H4 (cell line): ENCODE measurements around the gene TBCD. TPM values are rescaled to one million over a fixed set of nuclear protein-coding genes. Genes with fewer than 3 reads are reported as not detected.

ENCODE experiments used
- DNase-seq: peaks from one replicate; pipeline ENCODE4 v3.0.0-alpha.2; 2015; ENCODE audit warnings: low spot score
- total RNA-seq: library from RNA; depleted of rRNA; stranded (reverse); fragments of >200 nt; shearing (Covaris generic); gene quantifications from 2 replicates; pipeline ENCODE4 v1.2.3, GENCODE V29; 2014

Gene TBCD
- total RNA-seq, 1 experiment from 2014 or later = 17.6 TPM

DNA sequence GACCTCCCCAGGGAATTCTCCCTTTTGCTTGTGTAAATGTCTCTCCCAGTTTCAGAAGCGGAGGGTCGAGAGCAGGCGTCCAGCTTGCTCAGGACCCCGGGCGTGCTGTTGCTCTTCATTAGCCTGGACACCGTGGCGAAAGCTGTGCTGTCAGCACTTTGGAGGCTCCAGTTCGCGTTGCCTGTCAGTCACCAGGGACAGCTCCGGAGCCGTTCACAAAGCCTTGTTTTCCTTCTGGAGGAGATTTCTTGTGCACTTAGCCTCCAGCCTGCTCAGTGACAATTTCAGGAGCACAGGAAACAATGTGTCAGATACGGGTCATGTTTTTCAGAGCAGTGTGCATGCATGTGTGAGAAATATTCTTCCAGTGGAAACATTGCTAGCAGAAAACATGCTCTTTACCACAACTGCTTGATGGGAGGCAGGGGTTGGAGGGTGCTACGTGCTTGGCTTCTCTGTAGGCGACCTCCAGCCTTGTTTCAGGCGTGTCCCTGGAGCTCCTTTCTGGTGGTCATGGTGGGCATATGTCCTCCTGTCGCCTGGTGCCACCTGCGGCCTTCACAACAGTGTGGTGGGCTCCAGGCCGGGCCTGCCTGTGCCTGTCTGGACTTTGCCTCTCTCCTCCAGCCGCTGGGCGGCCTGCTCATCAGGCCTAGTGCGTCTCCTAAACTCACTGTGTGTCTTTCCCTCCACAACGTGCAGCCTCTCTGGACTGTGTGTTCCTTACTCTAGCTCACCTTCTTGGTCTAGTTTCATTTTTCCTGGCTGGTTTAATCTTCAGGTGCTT lies 59.0 kb downstream of the TBCD start:
- DNase-seq = no peak

DNA sequence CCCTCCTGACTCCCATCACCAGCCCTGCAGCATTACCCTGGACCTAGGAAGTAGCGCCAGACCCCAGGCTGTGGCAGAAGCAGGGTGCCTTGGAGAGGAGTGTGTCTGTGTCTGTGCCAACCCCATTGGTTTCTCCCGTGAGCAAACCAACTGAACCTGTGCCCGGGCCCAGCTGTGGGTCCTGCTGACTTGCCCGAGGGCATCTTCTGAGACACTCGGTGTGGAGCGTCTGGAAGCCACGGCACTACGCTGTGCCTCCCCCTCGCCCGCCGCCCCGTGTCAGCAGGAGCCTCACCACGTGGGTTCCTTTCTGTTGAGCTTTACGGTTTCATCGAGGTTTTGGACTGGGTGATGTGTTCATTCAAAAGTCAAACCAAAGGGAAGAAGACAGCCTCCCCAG lies 60.2 kb downstream of the TBCD start:
- no peak for DNase-seq

DNA sequence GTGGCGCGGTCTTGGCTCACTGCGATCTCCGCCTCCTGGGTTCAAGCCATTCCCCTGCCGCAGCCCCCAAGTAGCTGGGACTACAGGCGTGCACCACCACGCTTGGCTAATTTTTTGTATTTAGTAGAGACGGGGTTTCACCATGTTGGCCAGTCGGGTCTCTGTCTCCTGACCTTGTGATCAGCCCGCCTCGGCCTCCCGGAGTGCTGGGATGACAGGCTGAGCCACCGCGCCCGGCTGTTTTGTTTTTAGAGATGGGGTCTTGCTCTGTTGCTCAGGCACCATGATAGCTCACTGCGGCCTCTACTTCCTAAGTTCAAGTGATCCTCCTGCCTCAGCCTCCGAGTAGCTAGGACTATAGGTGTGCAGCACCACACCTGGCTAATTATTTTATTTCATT lies 60.7 kb downstream of the TBCD start:
- no peak for DNase-seq

DNA sequence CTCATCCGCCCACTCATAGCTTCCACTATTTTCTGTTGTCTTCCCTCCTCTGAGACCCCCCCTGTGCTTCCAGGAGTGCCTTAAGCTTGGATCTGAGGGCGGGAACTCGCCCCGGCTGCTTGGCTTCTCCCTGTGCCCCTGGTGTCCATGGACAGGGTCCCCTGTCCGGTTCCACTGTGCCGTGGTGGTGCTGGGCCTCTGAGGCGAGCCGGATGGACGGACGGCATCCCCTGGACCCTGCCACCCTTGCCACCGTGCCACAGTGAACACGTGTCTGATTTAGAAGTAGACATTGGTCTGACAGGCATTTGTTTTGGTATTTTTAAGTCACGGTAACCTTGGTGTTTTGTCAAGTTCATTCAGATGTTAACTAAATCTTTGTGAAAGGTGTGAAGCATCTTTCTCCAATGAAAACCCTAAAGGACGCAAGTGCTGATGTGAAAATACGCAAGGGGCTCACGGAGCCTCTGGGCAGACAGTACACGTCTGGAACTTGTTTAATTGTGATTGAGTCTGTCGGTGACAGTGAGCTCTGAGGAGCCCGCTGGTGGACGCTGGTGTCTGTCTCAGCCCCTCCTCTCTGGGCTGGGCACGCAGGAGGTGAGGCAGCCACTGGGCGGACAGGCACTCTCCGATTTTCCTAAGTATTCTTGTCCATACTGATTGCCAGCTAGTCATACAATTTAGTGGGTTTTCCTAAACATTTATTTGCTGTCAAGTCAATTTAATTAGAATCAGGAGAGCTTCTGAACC lies 61.6 kb downstream of the TBCD start:
- no peak for DNase-seq

DNA sequence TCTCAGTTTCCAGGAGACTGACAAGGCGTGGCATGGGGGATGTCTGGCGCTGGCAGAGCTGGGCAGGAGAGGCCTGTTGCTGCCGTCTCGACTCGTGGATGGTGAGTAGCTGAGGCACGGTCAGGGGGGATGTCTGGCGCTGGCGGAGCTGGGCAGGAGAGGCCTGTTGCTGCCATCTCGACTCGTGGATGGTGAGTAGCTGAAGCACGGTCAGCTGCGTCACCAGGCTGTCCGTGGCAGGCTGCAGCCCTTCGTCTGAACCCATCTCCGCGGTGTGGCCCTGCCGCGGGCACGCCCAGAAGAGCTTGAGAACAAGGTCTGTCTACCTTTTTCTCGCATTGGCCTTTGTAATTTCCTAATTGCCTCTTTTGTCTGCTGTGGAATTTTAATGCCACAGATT lies 63.0 kb downstream of the TBCD start:
- no peak for DNase-seq

DNA sequence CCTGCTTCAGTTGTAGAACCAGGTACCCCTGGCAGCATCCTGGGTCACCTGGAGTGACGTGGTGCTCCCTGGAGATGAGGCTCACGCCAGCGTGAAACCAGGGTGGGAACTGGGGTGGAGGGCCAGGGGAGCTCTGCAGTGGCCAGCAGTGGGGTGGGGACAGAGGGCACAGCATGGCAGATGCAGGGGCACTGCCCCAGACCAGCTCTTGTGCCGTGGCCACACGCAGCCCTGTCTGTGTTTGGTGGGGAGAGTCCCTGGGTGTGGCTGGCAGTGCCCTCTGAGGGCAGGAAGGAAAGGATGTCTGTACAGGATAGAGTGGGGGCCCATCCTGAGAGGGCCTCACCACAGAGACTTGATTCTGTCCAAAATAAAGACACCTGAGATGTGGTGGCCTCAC lies 63.5 kb downstream of the TBCD start:
- DNase-seq = no peak

DNA sequence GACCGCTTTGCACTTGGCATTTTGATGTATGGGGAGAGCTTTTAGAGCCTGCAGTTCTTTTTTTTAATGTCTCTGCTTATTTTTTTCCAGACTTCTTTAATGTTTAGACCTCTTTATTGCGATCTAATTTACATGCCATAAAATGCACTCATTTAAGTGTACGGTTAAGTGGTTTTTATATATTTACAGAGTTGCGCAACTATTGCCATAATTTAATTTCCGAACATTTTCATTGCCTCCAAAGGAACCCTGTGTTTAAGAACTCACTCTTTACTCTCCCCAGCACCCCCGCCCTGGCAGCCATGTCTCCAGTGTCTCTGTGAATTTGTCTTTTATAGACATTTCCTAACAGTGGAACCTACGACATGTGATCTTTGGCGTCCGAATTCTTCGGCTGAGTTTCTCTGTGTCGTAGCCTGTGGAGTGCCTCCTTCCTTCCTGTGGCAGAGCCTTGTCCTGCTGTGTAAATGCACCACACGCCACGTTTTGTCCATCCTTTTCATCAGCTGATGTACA lies 64.0 kb downstream of the TBCD start:
- no peak for DNase-seq

DNA sequence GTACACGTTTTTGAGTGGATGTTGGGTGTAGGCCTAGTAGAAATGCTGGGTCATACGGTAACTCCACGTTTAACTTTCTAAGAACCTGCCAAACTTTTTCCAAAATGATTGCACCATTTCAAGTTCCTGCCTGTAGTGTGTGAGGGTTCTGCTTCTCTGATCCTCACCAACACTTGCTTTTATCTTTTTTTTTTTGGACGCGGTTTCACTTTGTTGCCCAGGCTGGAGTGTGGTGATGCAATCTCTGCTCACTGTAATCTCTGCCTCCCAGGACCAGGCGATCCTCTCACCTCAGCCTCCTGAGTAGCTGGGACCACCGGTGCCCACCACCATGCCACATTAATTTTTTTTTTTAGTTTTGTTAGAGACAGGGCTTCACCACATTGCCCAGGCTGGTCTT lies 64.5 kb downstream of the TBCD start:
- DNase-seq = no peak

DNA sequence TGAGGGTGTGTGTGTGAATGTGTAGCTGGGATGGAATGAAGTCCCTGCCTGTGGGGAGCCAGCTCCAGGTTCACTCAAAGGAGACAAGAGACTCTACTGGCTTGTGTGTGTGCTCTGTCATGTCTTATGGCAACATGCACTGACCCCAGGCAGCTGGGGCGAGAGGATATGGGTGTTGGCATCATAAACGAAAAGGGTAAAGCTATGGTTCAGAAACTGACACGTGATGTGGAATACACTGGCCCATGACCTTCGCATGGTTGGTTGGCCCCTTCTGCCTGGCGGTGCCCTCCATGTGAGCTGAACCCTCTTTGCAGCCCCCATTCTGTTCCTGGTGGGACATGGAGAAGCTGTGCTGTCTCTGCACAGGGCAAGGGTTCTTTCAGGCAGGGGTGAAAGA lies 66.1 kb downstream of the TBCD start:
- no peak for DNase-seq

DNA sequence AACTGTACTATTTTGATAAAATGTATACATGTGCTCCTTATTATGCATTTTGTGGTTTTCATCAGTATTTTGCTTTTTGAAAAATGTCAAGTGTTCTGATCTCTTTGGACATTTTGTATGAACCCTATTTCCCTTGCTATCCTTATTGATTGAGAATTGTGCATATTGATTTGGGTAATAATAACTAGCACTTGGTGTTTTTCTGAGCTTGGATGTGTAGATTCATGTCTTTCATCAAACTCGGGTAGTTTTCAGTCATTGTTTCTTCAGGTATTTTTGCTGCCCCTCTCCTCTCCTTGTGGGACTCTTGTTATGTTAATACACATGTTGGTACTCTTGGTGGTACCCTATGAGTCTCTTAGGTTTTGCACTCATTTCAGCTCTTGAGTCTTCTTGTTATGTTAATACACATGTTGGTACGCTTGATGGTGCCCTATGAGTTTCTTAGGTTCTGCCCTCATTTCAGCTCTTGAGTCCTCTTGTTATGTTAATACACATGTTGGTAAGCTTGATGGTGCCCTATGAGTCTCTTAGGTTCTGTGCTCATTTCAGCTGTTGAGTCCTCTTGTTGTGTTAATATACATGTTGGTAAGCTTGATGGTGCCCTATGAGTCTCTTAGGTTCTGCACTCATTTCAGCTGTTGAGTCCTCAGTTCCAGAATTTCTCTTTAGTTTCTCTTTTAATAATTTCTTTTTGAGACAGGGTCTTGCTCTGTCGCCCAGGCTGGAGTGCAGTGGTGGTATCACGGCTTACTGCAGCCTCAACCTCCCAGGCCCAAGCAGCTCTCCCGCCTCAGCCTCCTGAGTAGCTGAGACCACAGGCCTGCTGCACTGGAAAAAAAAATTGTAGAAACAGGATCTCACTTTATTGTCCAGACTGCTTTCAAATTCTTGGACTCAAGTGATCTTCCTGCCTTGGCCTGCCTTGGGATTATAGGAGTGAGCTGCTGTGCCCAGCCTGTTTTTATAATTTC lies 68.7 kb downstream of the TBCD start:
- DNase-seq = no peak

DNA sequence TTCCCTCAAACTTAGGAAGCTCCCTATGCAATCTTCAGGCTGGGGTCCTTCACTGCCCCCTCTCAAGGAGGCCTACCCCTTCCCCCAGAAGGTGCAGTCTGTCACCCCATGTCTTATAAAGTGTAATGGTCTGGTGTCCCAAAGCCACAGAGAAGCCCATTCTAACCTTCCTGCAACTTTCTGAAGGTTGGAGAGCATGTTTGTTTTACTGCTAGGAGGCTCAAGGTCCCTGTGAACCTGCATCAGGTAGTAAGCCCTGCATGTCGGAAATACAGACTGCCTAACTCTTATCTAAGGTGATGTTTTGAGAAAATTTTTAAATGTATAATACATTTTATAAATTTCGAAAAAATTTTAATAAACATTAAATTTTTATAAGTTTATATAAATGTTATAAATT lies 69.7 kb downstream of the TBCD start:
- DNase-seq = no peak

DNA sequence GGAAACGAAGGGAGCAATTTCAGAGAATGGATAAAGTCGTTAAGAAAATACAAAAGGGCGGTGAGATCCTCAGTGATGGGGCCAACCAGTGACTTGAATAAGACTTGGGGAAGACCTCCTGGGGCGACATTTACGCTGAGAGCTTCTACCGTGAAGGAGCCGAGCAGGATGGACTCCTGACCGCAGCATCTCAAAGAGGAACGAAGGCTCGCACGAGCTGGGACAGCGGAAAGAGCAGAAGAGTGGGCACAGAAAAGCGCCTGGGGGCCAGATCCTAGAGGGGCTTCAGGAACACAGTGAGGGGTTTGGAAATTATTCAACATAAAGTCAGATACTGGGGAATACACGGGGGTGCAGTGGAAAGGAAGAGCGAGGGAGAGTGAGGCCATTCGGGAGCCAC lies 70.4 kb downstream of the TBCD start:
- DNase-seq = no peak

DNA sequence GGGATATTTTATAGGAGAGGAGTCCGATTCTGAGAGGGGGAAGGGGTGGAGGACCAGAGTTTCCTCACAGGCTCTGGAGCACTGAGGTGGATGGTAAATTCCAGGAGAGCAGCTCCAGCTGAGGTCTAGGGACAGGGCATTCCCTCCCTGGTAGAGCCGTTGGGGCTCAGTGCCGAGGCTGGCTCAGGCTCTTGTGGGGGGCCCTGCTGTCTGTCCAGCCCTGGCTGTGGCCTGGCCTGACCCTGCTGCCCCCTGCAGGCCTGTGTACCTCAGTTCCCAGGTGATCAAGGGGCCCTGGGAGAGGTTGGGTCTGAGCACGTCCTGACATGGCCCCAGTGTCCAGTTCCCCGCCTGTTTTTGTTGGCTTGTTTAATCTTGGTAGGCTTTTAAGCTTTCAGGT lies 71.1 kb downstream of the TBCD start:
- no peak for DNase-seq

DNA sequence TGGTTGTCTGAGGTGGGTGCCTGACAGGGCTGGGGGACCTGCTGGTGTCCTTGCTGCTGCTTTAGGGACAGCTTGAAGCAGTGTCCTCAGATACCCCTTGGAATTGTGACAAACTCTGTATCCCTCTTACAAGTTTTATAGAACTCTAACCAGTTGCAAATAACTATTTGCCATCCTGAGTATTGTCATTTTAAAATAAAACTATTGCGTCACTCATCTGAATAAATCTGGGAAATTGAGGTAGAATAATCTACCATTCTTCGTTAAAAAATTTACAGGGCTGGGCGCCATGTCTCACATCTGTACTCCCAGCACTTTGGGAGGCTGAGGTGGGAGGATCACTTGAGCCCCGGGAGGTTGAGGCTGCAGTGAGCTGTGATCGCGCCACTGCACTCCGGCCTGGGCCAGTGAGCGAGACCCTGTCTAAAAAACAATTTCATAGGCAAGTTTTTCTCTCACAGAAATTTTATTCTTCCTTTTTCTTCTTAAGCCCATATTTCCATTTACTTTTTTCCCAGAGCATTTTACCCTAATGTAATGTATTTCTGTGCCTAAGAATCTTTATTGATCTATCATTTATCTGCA lies 73.8 kb downstream of the TBCD start:
- DNase-seq = no peak

DNA sequence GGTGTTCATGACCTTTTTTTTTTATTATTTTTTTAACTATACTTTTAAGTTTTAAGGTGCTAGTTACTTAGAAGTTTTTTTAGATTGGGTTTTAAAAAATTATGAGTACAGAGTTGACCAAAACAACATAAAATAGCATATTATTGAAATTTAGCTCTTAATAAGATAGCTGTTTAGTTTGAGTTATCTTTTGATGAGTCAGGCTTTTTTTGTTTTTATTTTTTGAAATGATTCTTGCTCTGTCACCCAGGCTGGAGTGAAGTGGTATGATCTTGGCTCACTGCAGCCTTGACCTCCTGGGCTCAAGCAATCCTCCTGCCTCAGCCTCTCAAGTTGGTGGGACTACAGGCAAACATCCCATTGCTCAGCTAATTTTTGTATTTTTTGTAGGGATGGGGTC lies 74.3 kb downstream of the TBCD start:
- DNase-seq = no peak

DNA sequence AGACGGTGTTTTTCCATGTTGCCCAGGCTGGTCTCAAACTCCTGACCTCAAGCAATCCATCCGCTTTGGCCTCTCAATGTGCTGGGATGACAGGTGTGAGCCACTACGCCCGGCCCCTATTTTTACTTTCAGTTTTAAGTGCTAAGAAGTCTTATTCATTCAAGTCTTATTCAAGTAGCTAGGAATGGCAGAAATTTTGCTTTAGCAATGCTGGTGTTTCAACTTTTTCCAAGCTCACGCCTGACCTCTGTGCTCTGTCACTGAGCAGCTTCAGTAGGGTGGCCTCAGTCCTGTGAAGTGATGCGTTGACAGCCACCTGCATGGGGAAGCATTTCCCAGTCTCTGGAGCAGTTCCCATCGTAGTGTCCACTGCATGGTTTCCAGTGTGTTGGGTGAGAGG lies 75.1 kb downstream of the TBCD start:
- no peak for DNase-seq

DNA sequence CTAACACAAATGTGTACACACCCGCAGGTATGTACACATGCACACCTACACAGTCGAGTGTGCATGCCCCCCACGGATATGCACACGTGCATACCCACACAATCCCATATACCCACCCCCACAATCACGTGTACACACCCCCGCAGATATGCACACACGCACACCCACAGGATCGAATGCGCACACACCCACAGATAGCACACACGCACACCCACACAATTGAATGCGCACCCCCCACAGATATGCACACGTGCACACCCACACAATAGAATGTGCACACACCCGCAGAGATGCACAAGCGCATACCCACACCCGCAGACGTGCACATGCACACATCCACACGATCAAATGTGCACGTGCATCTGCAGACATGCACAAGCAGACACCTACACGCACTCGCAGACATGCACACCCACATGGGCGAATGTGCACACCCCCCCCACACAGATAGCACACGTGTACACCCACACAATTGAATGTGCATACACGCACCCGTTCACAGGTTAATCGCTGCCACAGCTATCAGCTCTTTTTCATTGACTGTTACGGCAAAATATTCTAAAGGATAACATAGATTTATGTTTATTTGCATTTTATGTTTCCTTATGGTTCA lies 77.1 kb downstream of the TBCD start:
- DNase-seq = no peak

DNA sequence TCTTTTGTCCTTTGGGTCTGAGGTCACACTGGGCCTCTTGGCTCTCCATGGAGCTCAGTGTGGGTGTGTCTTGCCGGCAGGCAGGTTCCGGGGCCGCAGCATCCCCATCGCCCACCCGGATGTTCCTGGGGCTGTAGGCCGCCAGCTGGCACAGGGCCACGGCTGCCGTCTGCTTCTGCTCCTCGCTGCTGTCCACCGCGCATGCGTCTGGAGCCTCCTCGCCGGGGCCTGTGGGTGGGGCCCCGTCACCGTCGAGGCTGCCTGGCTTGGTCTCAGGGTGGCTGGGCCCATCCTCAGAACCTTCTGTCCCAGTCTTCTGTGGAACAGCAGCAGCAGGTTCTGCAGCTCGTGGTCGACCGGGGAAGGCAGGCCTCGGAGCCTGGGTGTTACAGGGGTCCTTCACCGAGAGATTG lies 78.4 kb downstream of the TBCD start:
- no peak for DNase-seq

DNA sequence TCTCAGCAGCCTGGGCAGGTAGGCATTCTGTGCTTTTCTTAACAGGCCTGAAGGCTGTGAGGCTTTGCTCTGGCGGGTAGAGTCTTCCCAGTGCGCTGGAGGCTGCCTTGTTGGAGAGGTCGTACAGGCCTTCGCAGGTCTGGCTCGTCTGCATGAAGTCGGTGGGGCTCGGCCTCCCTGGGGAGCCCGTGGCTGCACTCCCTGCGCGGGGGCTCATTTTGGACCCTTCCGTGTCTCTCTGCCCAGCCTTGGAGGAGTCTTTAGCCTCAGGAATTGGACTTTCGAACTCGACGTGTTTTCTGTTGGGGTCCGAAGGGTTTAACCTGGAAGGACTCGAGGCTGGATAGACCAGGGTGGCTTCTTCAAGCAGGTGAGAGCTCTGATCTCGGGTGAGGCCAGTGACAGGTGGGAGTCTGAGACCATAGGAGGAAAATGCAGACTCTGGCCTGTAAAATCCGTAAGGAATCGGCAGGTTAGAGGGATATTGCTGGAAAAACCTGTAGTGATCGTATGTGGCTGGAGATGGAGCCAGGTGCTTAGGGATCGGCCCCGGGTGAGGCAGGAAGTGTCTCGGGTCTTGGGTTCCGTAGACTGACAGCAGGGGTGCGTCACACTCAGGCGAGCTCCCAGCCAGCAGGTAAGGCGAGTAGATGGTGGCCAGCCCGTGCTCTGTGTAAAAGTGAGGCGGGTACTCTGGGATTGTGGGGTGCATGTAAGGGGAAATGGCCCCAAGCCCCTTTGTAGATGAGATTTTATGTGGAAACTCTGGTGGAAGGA lies 79.4 kb downstream of the TBCD start:
- DNase-seq = no peak

DNA sequence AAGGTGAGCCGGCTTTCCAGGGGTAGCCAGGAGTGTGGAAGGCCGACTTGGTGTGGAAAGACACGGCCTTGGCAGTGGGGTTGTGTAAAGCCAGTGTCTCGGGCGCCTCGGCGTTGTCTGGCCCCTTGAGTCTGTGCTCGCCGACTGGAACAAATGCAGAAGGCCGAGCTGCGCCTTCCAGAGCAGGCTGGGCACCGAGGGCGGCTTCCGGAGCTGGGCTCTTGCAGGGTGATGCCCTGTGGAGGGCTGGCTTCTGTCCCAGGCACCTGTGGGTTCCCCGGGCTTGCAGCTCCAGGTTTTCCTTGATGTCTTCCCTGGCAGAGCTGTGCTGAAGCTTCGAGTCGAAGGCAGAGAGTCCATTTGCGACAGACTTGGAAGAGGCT lies 79.9 kb downstream of the TBCD start:
- DNase-seq = no peak

DNA sequence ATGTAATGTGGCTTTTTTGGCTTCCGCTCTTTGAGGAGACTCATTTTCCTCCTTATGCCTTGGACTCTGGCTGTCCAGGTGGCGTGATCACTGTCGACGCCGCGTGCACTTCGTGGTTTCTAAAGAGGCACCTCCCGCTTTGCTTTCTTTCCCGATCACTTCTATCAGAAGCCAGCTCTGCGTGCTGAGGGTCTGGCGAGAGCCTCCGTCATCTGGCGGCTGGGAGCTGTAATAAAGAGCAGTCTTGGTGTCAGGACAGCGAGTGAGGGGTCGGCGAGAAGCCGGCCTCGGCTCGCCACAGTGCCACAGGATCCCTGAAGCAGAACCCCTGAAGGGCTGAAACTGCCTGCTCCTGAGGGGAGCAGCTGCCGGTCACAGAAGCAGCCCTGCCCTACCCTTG lies 80.5 kb downstream of the TBCD start:
- no peak for DNase-seq
